ENCODE results near the gene HOXB6. TPM values are rescaled to one million over a fixed set of nuclear protein-coding genes. Genes with fewer than 3 reads are reported as not detected.
A peak's percentile ranks its signal among the peaks of the same experiment; 100 is the strongest.

The HOXB6 gene
- 0.52 and 0.62 TPM in 2 replicates for total RNA-seq

DNA sequence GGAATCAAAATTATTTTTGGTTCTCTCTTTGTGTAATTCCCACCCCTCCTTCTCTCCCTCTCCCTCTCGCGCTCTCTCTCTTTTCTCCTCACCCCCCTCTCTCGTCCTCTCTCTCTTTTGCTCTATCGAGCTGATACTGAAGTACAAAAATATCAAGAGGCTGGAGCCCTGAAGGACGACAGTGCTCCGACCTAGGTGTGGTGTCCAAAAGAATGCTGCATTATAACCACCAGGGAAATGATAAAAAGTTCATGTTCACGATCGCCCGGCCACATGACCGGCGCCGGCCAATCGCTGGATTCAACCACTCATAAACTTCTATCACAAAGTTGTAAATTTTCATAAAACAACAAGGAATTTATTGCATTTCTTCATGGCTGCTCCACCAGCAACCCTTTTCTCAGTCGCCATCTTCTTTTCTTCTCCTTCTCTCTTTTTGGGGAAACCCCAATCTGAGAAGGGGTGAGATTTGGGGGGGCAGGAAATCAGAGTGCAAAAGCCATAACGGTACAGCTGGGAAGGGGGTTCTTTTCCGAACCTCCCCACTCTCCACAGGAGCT is at the start of gene HOXB6:
Gene HOXB6, minus strand, starts transcription at position 217 of the 560 bp plus-strand sequence. CDS start 6,836 bp downstream, outside the sequence.
- Mint-ChIP-seq H3K9me3 (no peaks in the 10 kb centered on the region), H3K27me3 (ENCODE audit: low read depth) (peaks cover 90% of the 10 kb centered on the region), H3K27ac (no peak within 1 kb of the TSS), H3K4me1 (ENCODE audit: low read depth) (peaks cover 7% of the 10 kb centered on the region), H3K4me3 (ENCODE audit: low read depth) (no peak within 1 kb of the TSS), H3K36me3 (ENCODE audit: low read depth) (no peaks in the 10 kb centered on the region)
- intact Hi-C loops (cut with micrococcal nuclease): no loop called here
- no peak for DNase-seq (ENCODE audit: low spot score)

- no peaks in the 10 kb centered on the region for H3K36me3 Mint-ChIP-seq (ENCODE audit: low read depth)
Observed at GRCh38 chr17:48649741-48650140, 45.0 kb upstream of the HOXB6 start.

DNA sequence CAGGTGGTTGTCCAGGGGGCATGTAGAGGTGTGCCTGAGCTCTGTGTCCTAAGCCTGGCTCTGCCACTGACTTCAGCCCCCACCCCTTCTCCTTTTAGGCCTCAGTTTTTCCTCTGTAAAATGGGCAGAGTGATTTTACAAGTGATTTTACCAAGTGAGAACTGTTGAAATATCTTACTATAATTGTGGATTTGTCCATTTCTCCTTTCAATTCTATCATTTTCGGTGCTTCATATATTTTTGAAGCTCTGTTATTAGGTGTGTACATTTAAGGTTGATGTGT is 43.1 kb upstream of the HOXB6 start:
- intact Hi-C loops (cut with micrococcal nuclease): loop anchor here (5.0 kb wide), 1 partner anchor 36 kb away; the partner anchor contains the start of gene HOXB7
- H3K27me3 Mint-ChIP-seq (ENCODE audit: low read depth): peaks cover 69% of the 10 kb centered on the region
- H3K36me3 Mint-ChIP-seq (ENCODE audit: low read depth): no peaks in the 10 kb centered on the region
- H3K9me3 Mint-ChIP-seq: no peaks in the 10 kb centered on the region
- H3K4me3 Mint-ChIP-seq (ENCODE audit: low read depth): peak overlapping the region; percentile 26
- H3K27ac Mint-ChIP-seq: no peak overlapping the region
- no peak for DNase-seq (ENCODE audit: low spot score)
- peaks cover 19% of the 10 kb centered on the region for H3K4me1 Mint-ChIP-seq (ENCODE audit: low read depth)

More at GRCh38 chr17:48649741-48650140, 45.0 kb upstream of the HOXB6 start:
- H3K4me3 Mint-ChIP-seq (ENCODE audit: low read depth): no peak overlapping the region
- peaks cover 58% of the 10 kb centered on the region for H3K27me3 Mint-ChIP-seq (ENCODE audit: low read depth)
- intact Hi-C loops (cut with micrococcal nuclease): loop anchor here (5.0 kb wide), 1 partner anchor 37 kb away; the partner anchor contains the start of gene HOXB7
- peaks cover 19% of the 10 kb centered on the region for H3K4me1 Mint-ChIP-seq (ENCODE audit: low read depth)
- no peak for DNase-seq (ENCODE audit: low spot score)
- H3K9me3 Mint-ChIP-seq: no peaks in the 10 kb centered on the region
- H3K27ac Mint-ChIP-seq: no peak overlapping the region

DNA sequence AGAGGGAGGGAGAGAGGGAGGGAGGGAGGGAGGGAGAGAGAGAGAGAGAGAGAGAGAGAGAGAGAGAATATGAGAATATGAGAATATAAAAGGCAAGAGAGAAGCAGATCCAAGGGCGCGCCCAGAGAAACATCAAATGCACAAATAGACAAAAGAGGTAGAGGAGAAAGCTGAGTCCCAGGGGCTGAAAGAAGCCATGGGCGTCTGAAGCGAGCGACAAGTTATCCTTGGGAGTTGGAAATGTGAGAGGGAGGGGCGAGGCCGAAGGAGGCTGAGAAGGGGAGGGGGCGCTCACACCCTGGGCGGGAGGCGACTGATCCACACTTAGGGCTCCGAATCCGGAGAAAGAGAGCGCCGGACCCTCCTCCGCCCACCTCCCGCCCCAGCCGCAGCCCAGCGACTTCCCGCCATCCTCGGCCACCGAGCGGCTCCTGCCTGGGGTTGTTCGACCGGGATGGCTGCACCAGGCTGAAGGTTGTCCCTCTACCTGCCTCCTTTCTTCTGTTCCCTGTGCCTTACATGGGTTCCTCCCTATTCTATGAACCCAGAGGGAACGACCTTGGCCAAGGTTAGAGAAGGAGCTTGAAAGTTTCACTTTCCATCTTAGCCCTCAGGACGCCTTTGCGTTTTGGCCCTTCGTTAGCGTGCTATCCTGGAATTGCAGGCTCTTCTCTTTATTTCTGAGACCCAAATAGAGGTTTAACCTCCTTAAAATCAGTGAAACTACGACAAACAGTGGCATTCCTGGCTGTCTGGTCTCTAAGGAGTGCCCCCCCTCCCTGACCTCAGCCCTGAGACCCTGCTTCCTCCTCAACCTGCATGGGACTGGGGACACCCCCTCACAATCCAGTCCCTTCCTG is 42.5 kb upstream of the HOXB6 start:
- DNase-seq (ENCODE audit: low spot score): no peak
- Mint-ChIP-seq H3K27me3 (ENCODE audit: low read depth) (peaks cover 71% of the 10 kb centered on the region), H3K9me3 (no peaks in the 10 kb centered on the region), H3K36me3 (ENCODE audit: low read depth) (no peaks in the 10 kb centered on the region), H3K27ac (no peak overlapping the region), H3K4me1 (ENCODE audit: low read depth) (peaks cover 17% of the 10 kb centered on the region), H3K4me3 (ENCODE audit: low read depth) (peak overlapping the region; percentile 75)
- intact Hi-C loops (cut with micrococcal nuclease): loop anchor here (5.0 kb wide), 1 partner anchor 35 kb away; the partner anchor contains the start of gene HOXB7

DNA sequence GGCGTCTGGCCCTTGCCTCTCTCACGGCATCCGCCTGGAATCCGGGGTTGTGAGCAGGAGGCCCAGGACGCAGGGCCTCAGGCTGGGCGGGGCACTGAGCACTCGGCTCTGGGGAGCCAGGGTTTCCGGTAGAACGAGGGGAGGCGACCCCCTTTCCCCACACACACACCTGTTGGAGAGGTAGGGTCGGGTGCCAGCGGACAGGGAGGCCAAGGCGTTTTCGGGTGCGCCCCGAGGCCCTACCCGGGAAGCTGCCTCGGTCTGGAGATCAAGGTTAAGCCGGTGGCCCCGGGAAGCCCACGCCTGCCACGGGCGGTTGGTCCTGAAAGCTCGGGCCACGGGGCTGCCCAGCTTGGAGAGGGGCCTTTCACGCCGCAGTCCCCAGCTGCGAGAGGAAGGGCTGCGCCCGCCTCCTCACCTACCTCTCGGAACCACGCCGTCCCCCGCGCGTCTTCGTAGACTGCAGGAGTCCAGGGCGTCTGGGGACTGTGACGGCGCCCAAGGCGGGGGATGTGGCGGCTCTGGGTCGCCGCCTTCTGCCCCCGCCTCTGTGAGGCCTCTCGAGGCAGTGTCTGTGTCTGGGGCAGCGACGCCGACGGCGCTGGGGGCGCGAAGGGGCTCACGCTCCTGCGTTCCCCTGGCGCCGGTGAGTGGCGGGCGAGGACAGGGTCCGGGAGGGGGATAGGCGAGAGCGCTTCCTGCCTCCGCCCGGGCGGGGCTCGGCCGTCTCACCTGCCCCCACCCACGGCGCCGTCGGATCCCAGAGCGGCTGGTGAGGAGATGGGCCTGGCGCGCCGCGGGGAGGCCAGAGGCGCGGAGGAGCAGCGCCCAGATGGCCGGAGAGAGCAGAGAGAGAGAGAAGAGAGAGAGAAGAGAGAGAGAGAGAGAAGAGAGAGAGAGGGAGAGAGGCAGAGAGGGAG is 41.7 kb upstream of the HOXB6 start:
- Mint-ChIP-seq H3K9me3 (no peaks in the 10 kb centered on the region), H3K27me3 (ENCODE audit: low read depth) (peaks cover 75% of the 10 kb centered on the region), H3K4me3 (ENCODE audit: low read depth) (peak overlapping the region; percentile 75), H3K27ac (no peak overlapping the region), H3K36me3 (ENCODE audit: low read depth) (no peaks in the 10 kb centered on the region), H3K4me1 (ENCODE audit: low read depth) (peaks cover 14% of the 10 kb centered on the region)
- intact Hi-C loops (cut with micrococcal nuclease): loop anchor here (5.0 kb wide), 1 partner anchor 34 kb away; the partner anchor contains the start of gene HOXB7
- DNase-seq (ENCODE audit: low spot score): no peak

DNA sequence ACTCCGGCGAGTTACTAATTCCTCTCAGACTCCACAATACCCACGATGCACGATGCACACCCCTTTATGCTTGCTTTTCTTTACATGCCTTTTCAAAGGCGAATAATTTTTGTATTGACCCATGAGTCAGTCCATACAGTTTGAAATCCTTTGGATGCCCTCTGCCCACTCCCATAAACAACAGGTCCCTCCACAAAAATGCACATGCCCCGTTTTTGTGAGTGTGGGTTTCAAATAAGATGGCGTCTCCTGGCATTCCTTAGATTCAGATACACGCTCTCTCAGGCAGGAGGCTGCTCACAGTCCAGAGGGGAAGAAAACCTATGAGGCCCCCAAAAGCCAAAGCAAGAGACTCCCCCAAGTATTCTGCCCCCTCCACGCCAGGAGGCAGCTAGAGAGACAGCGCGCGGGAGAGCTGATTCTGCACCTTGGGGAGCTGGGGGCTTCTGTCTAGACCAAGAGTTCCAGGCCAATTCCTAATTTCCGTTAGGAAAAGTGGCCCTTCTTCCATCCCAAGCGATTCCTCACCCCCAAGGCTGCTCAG is 40.9 kb upstream of the HOXB6 start:
- intact Hi-C loops (cut with micrococcal nuclease): loop anchor here (5.0 kb wide), 1 partner anchor 33 kb away; the partner anchor contains the start of gene HOXB7
- no peak for DNase-seq (ENCODE audit: low spot score)
- H3K4me3 Mint-ChIP-seq (ENCODE audit: low read depth): peak overlapping the region; percentile 6
- no peaks in the 10 kb centered on the region for H3K36me3 Mint-ChIP-seq (ENCODE audit: low read depth)
- H3K27me3 Mint-ChIP-seq (ENCODE audit: low read depth): peaks cover 83% of the 10 kb centered on the region
- no peak overlapping the region for H3K27ac Mint-ChIP-seq
- H3K9me3 Mint-ChIP-seq: no peaks in the 10 kb centered on the region
- peaks cover 16% of the 10 kb centered on the region for H3K4me1 Mint-ChIP-seq (ENCODE audit: low read depth)

GRCh38 chr17:48644910-48645557 is 40.2 kb upstream of the HOXB6 start:
- intact Hi-C loops (cut with micrococcal nuclease): loop anchor here (5.0 kb wide), 1 partner anchor 33 kb away; the partner anchor contains the start of gene HOXB7
- DNase-seq (ENCODE audit: low spot score): no peak
- Mint-ChIP-seq H3K27me3 (ENCODE audit: low read depth) (peaks cover 84% of the 10 kb centered on the region), H3K4me1 (ENCODE audit: low read depth) (peaks cover 16% of the 10 kb centered on the region), H3K4me3 (ENCODE audit: low read depth) (no peak overlapping the region), H3K9me3 (no peaks in the 10 kb centered on the region), H3K36me3 (ENCODE audit: low read depth) (no peaks in the 10 kb centered on the region), H3K27ac (no peak overlapping the region)

- Mint-ChIP-seq H3K4me1 (ENCODE audit: low read depth) (peaks cover 16% of the 10 kb centered on the region), H3K27me3 (ENCODE audit: low read depth) (peaks cover 86% of the 10 kb centered on the region), H3K9me3 (no peaks in the 10 kb centered on the region), H3K27ac (no peak overlapping the region), H3K36me3 (ENCODE audit: low read depth) (no peaks in the 10 kb centered on the region), H3K4me3 (ENCODE audit: low read depth) (no peak overlapping the region)
- intact Hi-C loops (cut with micrococcal nuclease): no loop called here
- no peak for DNase-seq (ENCODE audit: low spot score)
Observed at GRCh38 chr17:48644159-48644558, 39.4 kb upstream of the HOXB6 start.

DNA sequence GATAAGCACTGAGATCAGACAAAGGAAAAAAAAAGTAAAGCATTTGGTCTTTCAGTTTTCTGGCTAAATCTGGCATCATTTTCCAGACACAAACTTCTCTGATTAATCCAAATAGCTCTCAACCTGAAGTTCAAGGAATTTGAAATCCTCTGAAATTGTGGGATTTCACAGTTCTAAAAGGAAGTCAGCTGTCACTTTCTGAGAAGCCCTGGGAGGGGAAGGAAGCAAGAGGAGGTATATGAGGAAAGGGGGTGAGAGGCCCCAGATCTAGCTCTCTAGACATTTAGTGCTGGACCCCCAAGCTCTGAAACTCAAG is 38.9 kb upstream of the HOXB6 start:
- Mint-ChIP-seq H3K4me1 (ENCODE audit: low read depth) (peaks cover 16% of the 10 kb centered on the region), H3K36me3 (ENCODE audit: low read depth) (no peaks in the 10 kb centered on the region), H3K27ac (no peak overlapping the region), H3K9me3 (no peaks in the 10 kb centered on the region), H3K4me3 (ENCODE audit: low read depth) (no peak overlapping the region), H3K27me3 (ENCODE audit: low read depth) (peaks cover 90% of the 10 kb centered on the region)
- DNase-seq (ENCODE audit: low spot score): no peak
- intact Hi-C loops (cut with micrococcal nuclease): no loop called here

DNA sequence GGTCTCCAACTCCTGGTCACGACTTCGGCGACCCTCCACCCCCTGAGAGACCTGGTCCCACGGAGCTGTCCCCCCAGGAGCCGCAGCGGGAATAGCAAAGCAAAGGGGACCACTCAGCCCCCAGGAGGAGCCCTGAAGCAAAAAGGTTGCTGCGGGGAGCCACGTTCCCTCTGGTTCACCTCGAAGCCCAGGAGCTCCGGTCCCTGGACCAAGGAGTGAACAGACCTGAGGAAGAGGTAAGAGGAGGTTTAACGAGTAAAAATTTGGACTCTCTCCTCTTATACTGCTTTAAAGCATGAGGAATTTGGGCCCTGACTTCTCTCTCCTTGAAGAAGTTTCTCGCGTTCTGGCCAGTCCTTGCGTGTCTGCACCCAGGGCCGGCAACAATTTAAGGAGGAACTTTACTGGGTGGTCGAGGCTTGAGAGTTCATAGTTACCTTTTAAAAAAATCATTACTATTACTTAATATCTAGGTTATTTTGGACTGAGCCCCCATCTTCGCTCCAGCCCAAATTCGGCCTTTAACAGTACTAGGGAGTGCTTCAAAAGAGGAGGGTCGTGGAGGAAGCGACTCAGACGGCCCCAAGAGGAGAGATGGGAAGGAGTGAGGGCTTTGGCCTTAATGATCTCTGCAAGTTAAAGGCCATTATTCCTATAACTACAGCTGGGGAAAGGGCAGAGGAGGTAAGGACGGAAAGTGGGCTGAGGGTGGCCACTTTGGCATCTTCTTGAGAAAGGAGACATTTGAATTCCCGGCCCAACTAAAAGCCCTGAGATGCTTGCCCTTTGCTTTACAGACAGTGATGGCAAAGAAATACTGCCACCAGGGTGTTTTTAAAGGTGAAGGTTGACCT is 38.3 kb upstream of the HOXB6 start:
- peaks cover 90% of the 10 kb centered on the region for H3K27me3 Mint-ChIP-seq (ENCODE audit: low read depth)
- no peaks in the 10 kb centered on the region for H3K36me3 Mint-ChIP-seq (ENCODE audit: low read depth)
- no peak overlapping the region for H3K27ac Mint-ChIP-seq
- no peak overlapping the region for H3K4me3 Mint-ChIP-seq (ENCODE audit: low read depth)
- peaks cover 16% of the 10 kb centered on the region for H3K4me1 Mint-ChIP-seq (ENCODE audit: low read depth)
- DNase-seq (ENCODE audit: low spot score): no peak
- intact Hi-C loops (cut with micrococcal nuclease): no loop called here
- H3K9me3 Mint-ChIP-seq: no peaks in the 10 kb centered on the region

DNA sequence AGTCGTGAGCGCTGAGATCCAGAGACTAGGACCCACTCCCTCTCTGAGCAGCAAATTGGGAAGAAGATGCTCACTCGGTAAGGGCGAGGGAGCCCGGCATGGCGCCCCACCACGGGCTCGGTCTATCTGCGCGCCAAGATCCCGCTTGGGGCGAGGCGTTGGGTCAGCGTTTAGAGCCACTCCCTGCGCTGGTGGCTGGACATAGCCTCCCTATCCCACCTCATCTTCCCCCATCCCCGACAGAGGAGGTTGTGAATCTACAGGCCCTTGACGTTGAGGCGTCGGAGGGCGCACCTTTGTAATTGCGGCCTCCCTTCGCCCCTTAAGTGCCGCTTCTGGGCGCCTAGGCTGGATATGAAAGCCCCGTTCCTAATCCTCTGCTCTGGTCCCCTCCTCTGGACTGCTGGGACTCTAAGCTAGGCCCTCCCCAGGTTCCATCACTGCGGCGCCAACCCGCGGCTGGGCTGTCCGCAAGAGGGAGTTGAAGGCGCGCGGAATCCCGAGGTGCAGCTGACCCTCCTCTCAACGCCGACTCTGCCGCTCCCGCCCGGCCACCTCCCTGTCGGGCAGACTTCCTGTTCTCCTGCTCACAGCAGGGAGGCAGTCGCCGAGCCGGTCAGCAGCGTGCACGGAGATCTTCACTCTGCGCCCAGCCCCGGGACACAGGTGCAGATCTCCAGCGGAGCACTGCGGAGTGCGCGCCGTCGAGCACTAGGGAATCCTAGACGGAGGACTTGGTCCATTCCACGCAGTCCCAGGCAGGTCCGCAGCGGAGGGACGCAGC is 37.5 kb upstream of the HOXB6 start:
- Mint-ChIP-seq H3K4me1 (ENCODE audit: low read depth) (peaks cover 12% of the 10 kb centered on the region), H3K27me3 (ENCODE audit: low read depth) (peaks cover 91% of the 10 kb centered on the region), H3K4me3 (ENCODE audit: low read depth) (no peak overlapping the region), H3K36me3 (ENCODE audit: low read depth) (no peaks in the 10 kb centered on the region), H3K9me3 (no peaks in the 10 kb centered on the region), H3K27ac (no peak overlapping the region)
- intact Hi-C loops (cut with micrococcal nuclease): no loop called here
- DNase-seq (ENCODE audit: low spot score): no peak
